Left lung (tissue), 10 donors: Measurements from ENCODE around the gene UBE2Q2. TPM values are rescaled to one million over a fixed set of nuclear protein-coding genes. Genes with fewer than 3 reads are reported as not detected.

Source experiments
- ATAC-seq: fragments of 200-7000 bp; cut with Tn5 transposase; one replicate; pipeline ENCODE4 v1.9.1; 2020; ENCODE audit warnings: moderate library complexity
- DNase-seq, 4 donors: peaks; one replicate each; pipeline ENCODE4 v3.0.0-alpha.2; 2013 to 2020
- H3K27ac ChIP-seq, 2 donors: fragments of 200-600 bp; sonication (generic) in 1 of 2; one replicate each; pipeline versions ENCODE4 v1.5.0 to v1.8.0; 2020 to 2021
- H3K27me3 ChIP-seq, 2 donors: fragments of 200-600 bp; sonication (generic) in 1 of 2; one replicate each; pipeline versions ENCODE4 v1.5.0 to v1.8.0; 2020 to 2021
- H3K36me3 ChIP-seq, 2 donors: fragments of 200-600 bp; sonication (generic) in 1 of 2; one replicate each; pipeline versions ENCODE4 v1.5.0 to v1.8.0; 2020 to 2021
- H3K4me1 ChIP-seq, 2 donors: fragments of 200-600 bp; one replicate each; pipeline ENCODE4 v1.8.0; 2021
- H3K4me3 ChIP-seq, 2 donors: fragments of 200-600 bp; sonication (generic) in 1 of 2; one replicate each; pipeline versions ENCODE4 v1.5.0 to v1.8.0; 2020 to 2021; ENCODE audit warnings: mild to moderate bottlenecking in 1 of 2
- H3K9me3 ChIP-seq, 2 donors: fragments of 200-600 bp; sonication (generic) in 1 of 2; one replicate each; pipeline versions ENCODE4 v1.5.0 to v1.8.0; 2020 to 2021
- CTCF ChIP-seq, 2 donors: fragments of 200-600 bp; sonication (generic) in 1 of 2; IDR thresholded peaks; one replicate each; pipeline versions ENCODE4 v1.5.0 to v1.8.0; 2021; ENCODE audit warnings: antibody characterized with exemption in 2 of 2
- intact Hi-C, 2 donors: fragments of 100-400 bp; cut with DNase I; formaldehyde crosslinking; loops; one replicate each; pipeline versions ENCODE4 v1.11.2 to v1.14.2; 2022
- polyA plus RNA-seq, 6 donors: library from polyadenylated mRNA; unstranded; fragments of 120-200 nt; gene quantifications; one replicate each; pipeline ENCODE4 v1.2.1, GENCODE V29; 2013; ENCODE audit not compliant: insufficient read length in 6 of 6
- total RNA-seq, 2 donors: library from RNA; stranded (reverse); fragmentation: NEBNext Ultra II Directional; extraction: Animal tissue kit (Norgen Biotek cat#: 25700); gene quantifications; one replicate each; pipeline ENCODE4 v1.2.1, GENCODE V29; 2021
- donor health status: DM: no; HTN: yes; CAD: no.
- donor health status: DM: no; HTN: no; CAD: no.

The UBE2Q2 gene
- total and polyA plus RNA-seq, 8 donors, result 30.4 to 64.6 (median 53.1) TPM

DNA sequence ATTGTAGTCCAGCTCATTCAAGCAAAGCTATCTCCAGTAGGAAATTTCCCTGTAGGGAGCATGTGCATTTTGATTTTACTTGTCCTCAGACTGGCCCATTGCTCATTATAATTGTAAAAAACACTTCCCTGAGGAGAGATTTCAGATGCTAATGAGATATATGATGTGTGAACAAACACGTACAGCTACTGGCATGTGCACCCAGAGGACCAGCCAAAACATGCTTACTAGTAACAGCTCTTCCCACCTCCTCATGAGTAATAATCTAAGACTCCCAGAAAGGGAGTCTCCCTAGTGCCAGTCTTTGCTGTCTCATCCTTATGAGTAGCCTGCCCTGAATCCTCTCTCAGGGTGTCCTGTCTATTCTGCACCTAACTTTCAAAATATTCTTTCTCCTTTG lies 103.8 kb downstream of the UBE2Q2 start:
- intact Hi-C loops, result no loop called here
- TF ChIP-seq CTCF (IDR thresholded peaks at IDR 0.05), result no peak
- H3K9me3 ChIP-seq, result no peaks in the 10 kb centered on the region
- H3K4me1 ChIP-seq, result no peaks in the 10 kb centered on the region
- ATAC-seq, result no peak
- H3K36me3 ChIP-seq, result no peaks in the 10 kb centered on the region
- DNase-seq, result no peak
- H3K4me3 ChIP-seq, result no peak overlapping the region
- peaks cover 0 to 23% of the 10 kb centered on the region in 2 donors for H3K27me3 ChIP-seq
- H3K27ac ChIP-seq, result no peak overlapping the region

DNA sequence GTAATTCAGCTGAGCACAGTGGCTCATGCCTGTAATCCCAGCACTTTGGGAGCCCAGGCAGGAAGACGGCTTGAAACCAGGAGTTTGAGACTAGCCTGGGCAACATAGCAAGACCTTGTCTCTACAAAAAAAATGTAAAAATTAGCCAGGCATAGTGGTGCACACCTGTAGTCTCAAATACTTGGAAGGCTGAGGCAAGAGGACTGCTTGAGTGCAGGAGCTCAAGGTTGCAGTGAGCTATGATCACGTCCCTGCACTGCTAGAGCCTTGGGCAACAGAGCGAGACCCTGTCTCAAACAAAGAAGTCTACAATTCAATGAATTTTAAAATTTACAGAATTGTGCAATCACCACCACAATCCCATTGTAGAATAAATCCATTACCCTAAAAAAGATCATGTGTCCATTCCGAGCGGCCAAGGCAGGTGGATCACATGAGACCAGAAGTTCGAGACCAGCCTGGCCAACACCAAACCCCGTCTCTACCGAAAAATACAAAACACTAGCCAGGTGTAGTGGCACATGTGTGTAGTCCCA lies 105.6 kb downstream of the UBE2Q2 start:
- no peak for ATAC-seq
- H3K4me3 ChIP-seq, result no peak overlapping the region
- no peak for TF ChIP-seq CTCF (IDR thresholded peaks at IDR 0.05)
- no peaks in the 10 kb centered on the region for H3K4me1 ChIP-seq
- DNase-seq, result no peak
- H3K9me3 ChIP-seq, result no peaks in the 10 kb centered on the region
- intact Hi-C loops, result no loop called here
- H3K36me3 ChIP-seq, result no peaks in the 10 kb centered on the region
- H3K27ac ChIP-seq, result no peak overlapping the region
- peaks cover 2 to 23% of the 10 kb centered on the region in 2 donors for H3K27me3 ChIP-seq

Other genes starting within 250 kb of the UBE2Q2 start
- gene SNUPN, start 217.7 kb upstream of the UBE2Q2 start, total RNA-seq, result 10 to 100 TPM; 23.6 to 23.8 TPM
- 10 to 100 TPM; 24.1 to 34.5 (median 27.7) TPM for gene SNUPN, start 217.7 kb upstream of the UBE2Q2 start, polyA plus RNA-seq
- gene IMP3, start 203.2 kb upstream of the UBE2Q2 start, total RNA-seq, result 10 to 100 TPM; 52.8 to 69.9 TPM
- 10 to 100 TPM; 38.6 to 48.6 (median 43.9) TPM for gene IMP3, start 203.2 kb upstream of the UBE2Q2 start, polyA plus RNA-seq
- gene SNX33, start 195.5 kb upstream of the UBE2Q2 start, total RNA-seq, result 10 to 100 TPM; 21.4 to 34.7 TPM
- 10 to 100 TPM; 21.4 to 25.3 (median 23.0) TPM for gene SNX33, start 195.5 kb upstream of the UBE2Q2 start, polyA plus RNA-seq
- 10 to 100 TPM; 22.5 to 24.7 TPM for gene CSPG4, start 130.6 kb upstream of the UBE2Q2 start, total RNA-seq
- gene CSPG4, start 130.6 kb upstream of the UBE2Q2 start, polyA plus RNA-seq, result 10 to 100 TPM; 18.4 to 36.1 (median 25.4) TPM
- gene FBXO22, start 60.4 kb downstream of the UBE2Q2 start, total RNA-seq, result 10 to 100 TPM; 26.7 to 32.3 TPM
- gene FBXO22, start 60.4 kb downstream of the UBE2Q2 start, polyA plus RNA-seq, result 10 to 100 TPM; 36.4 to 44.8 (median 40.2) TPM
- gene NRG4, start 169.0 kb downstream of the UBE2Q2 start, total RNA-seq, result under 1 TPM; 0.32 to 0.58 TPM
- gene NRG4, start 169.0 kb downstream of the UBE2Q2 start, polyA plus RNA-seq, result 1 to 10 TPM; 1.8 to 3.7 (median 2.4) TPM
- gene TMEM266, start 216.5 kb downstream of the UBE2Q2 start, total RNA-seq, result 1 to 10 TPM; 1.1 to 2.8 TPM
- gene TMEM266, start 216.5 kb downstream of the UBE2Q2 start, polyA plus RNA-seq, result 1 to 10 TPM; 2.1 to 2.9 (median 2.3) TPM